Neural cell (in vitro differentiated cells): Measurements from ENCODE around the gene NCKAP5L. TPM values are rescaled to one million over a fixed set of nuclear protein-coding genes. Genes with fewer than 3 reads are reported as not detected.
"Not testable (repeated sequence)": the region's sequence is repeated elsewhere in the genome, so short reads cannot be mapped to it uniquely, and the experiment has no call there.

ENCODE experiments used
- H2AFZ ChIP-seq: fragments of 200-600, 300-800 bp; sonication (generic), shearing (Covaris generic); 2 replicates; pipeline ENCODE4 v1.6.0; 2014; ENCODE audit warnings: low read depth, mild to moderate bottlenecking, antibody characterized with exemption, low read length, moderate library complexity
- H3F3A ChIP-seq: fragments of 200-600 bp; shearing (Covaris generic); 2 replicates; pipeline ENCODE4 v1.6.1; 2016; ENCODE audit warnings: mild to moderate bottlenecking, moderate library complexity, mixed read lengths, antibody characterized with exemption, low read length; ENCODE audit not compliant: insufficient read depth, poor library complexity, severe bottlenecking
- H3K27ac ChIP-seq: fragments of 200-600, 300-800 bp; sonication (generic), shearing (Covaris generic); 2 replicates; pipeline ENCODE4 v1.5.1; 2014; ENCODE audit warnings: mild to moderate bottlenecking, low read length, moderate library complexity
- H3K27me3 ChIP-seq: fragments of 300-800, 200-600 bp; sonication (generic), shearing (Covaris generic); 2 replicates; pipeline ENCODE4 v1.6.0; 2014; ENCODE audit warnings: mild to moderate bottlenecking, low read depth, low read length, moderate library complexity; ENCODE audit not compliant: insufficient read depth
- H3K36me3 ChIP-seq: fragments of 300-800, 200-600 bp; sonication (generic), shearing (Covaris generic); 2 replicates; pipeline ENCODE4 v1.5.1; 2014; ENCODE audit warnings: mild to moderate bottlenecking, antibody characterized with exemption, low read length, moderate library complexity; ENCODE audit not compliant: insufficient read depth
- H3K4me2 ChIP-seq: fragments of 300-800, 200-600 bp; sonication (generic), shearing (Covaris generic); 2 replicates; pipeline ENCODE4 v1.6.0; 2014; ENCODE audit warnings: mild to moderate bottlenecking, low read length
- H3K4me3 ChIP-seq: fragments of 300-800, 200-600 bp; sonication (generic), shearing (Covaris generic); 2 replicates; pipeline ENCODE4 v1.5.1; 2014; ENCODE audit warnings: mild to moderate bottlenecking, low read length, moderate library complexity
- H3K79me2 ChIP-seq: fragments of 200-600 bp; shearing (Covaris generic); replicated peaks from 2 replicates; pipeline ENCODE4 v1.6.0; 2014; ENCODE audit warnings: mild to moderate bottlenecking, low read length, moderate library complexity; ENCODE audit not compliant: insufficient read depth
- H3K9ac ChIP-seq: fragments of 300-800, 200-600 bp; sonication (generic), shearing (Covaris generic); 2 replicates; pipeline ENCODE4 v1.6.1; 2016; ENCODE audit warnings: mild to moderate bottlenecking, low read length, mixed read lengths
- H3K9me2 ChIP-seq: fragments of 200-600 bp; shearing (Covaris generic); 2 replicates; pipeline ENCODE4 v1.6.1; 2016; ENCODE audit warnings: mild to moderate bottlenecking, low read length, mixed read lengths; ENCODE audit not compliant: insufficient read depth
- H3K9me3 ChIP-seq: fragments of 200-600, 300-800 bp; sonication (generic), shearing (Covaris generic); 2 replicates; pipeline ENCODE4 v1.6.1; 2016; ENCODE audit warnings: mild to moderate bottlenecking, mixed run types, low read length, moderate library complexity, mixed read lengths
- H4K20me1 ChIP-seq: fragments of 200-600 bp; shearing (Covaris generic); 2 replicates; pipeline ENCODE4 v1.6.1; 2016; ENCODE audit warnings: mild to moderate bottlenecking, mixed run types; ENCODE audit not compliant: insufficient read depth
- CTCF ChIP-seq: fragments of 450-650 bp; IDR thresholded peaks from 2 replicates; pipeline ENCODE4 v1.5.1; 2014; ENCODE audit warnings: antibody characterized with exemption, mild to moderate bottlenecking, moderate library complexity; ENCODE audit not compliant: poor library complexity, severe bottlenecking
- EP300 ChIP-seq: fragments of 450-650 bp; conservative IDR thresholded peaks from 2 replicates; pipeline ENCODE4 v1.6.1; 2014; ENCODE audit warnings: antibody characterized with exemption, mild to moderate bottlenecking, moderate library complexity; ENCODE audit not compliant: poor library complexity, severe bottlenecking
- EZH2 ChIP-seq: fragments of 200-600, 300-800 bp; shearing (Covaris generic), sonication (generic); IDR thresholded peaks from 2 replicates; pipeline ENCODE4 v1.6.1; 2014; ENCODE audit warnings: antibody characterized with exemption, low read length, borderline replicate concordance, mild to moderate bottlenecking; ENCODE audit not compliant: insufficient read depth, poor library complexity, severe bottlenecking
- MXI1 ChIP-seq: fragments of 450-650 bp; conservative IDR thresholded peaks from 2 replicates; pipeline ENCODE4 v1.6.1; 2014; ENCODE audit warnings: antibody characterized with exemption, mild to moderate bottlenecking; ENCODE audit not compliant: poor library complexity, severe bottlenecking
- POLR2AphosphoS5 ChIP-seq: IDR thresholded peaks from 2 replicates; pipeline ENCODE4 v1.6.1; 2012
- RAD21 ChIP-seq: fragments of 450-650 bp; conservative IDR thresholded peaks from 2 replicates; pipeline ENCODE4 v1.6.1; 2014; ENCODE audit warnings: antibody characterized with exemption, mild to moderate bottlenecking, moderate library complexity
- REST ChIP-seq: IDR thresholded peaks from 2 replicates; pipeline ENCODE4 v1.6.1; 2012; ENCODE audit warnings: borderline replicate concordance
- SMC3 ChIP-seq: fragments of 450-650 bp; conservative IDR thresholded peaks from 2 replicates; pipeline ENCODE4 v1.6.1; 2014; ENCODE audit warnings: antibody characterized with exemption, mild to moderate bottlenecking, moderate library complexity; ENCODE audit not compliant: poor library complexity
- TAF1 ChIP-seq: IDR thresholded peaks from 2 replicates; pipeline ENCODE4 v1.6.1; 2012; ENCODE audit warnings: low read depth
- polyA plus RNA-seq: library from polyadenylated mRNA; depleted of rRNA; stranded (reverse); fragments of >200 nt; gene quantifications from 2 replicates; pipeline ENCODE4 v1.2.3, GENCODE V29; 2014

NCKAP5L gene
- polyA plus RNA-seq, 1 donor from 2014 or later = 6.2 TPM

- Histone ChIP-seq H3K27me3 (no peaks in the 10 kb centered on the region), H3K4me3 (no peak overlapping the region), H3K27ac (no peak overlapping the region), H3K79me2 (no peaks in the 10 kb centered on the region), H3K36me3 (no peaks in the 10 kb centered on the region), H3K9me2 (no peaks in the 10 kb centered on the region), H3K4me2 (no peak overlapping the region), H4K20me1 (no peaks in the 10 kb centered on the region), H2AFZ (no peak overlapping the region), H3K9ac (no peak overlapping the region), H3K9me3 (no peaks in the 10 kb centered on the region), H3F3A (no peaks in the 10 kb centered on the region)
- TF ChIP-seq EP300 (no peak), MXI1 (no peak), RAD21 (no peak), SMC3 (no peak), CTCF (no peak), TAF1 (no peak), POLR2AphosphoS5 (no peak), EZH2 (no peak), REST (no peak)
These were observed 44.1 kb downstream of the NCKAP5L start for GRCh38 chr12:49783917-49784676.

GRCh38 chr12:49780914-49781313 lies 47.3 kb downstream of the NCKAP5L start:
- not testable (repeated sequence) for H3K36me3 ChIP-seq, H3K9me2 ChIP-seq, H3K9me3 ChIP-seq, H2AFZ ChIP-seq, H3K4me3 ChIP-seq, H3K79me2 ChIP-seq, H3K9ac ChIP-seq, H3F3A ChIP-seq, H4K20me1 ChIP-seq, H3K27ac ChIP-seq, H3K4me2 ChIP-seq, H3K27me3 ChIP-seq

- Histone ChIP-seq H3K9me3 (no peaks in the 10 kb centered on the region), H3F3A (no peaks in the 10 kb centered on the region), H3K27me3 (no peaks in the 10 kb centered on the region), H3K9ac (no peak overlapping the region), H4K20me1 (no peaks in the 10 kb centered on the region), H3K36me3 (no peaks in the 10 kb centered on the region), H3K79me2 (no peaks in the 10 kb centered on the region), H3K9me2 (no peaks in the 10 kb centered on the region), H2AFZ (no peak overlapping the region), H3K4me2 (no peak overlapping the region), H3K4me3 (no peak overlapping the region), H3K27ac (no peak overlapping the region)
- TF ChIP-seq REST (no peak), TAF1 (no peak), RAD21 (no peak), SMC3 (no peak), CTCF (no peak), MXI1 (no peak), EZH2 (no peak), EP300 (no peak), POLR2AphosphoS5 (no peak)
These were observed 48.6 kb downstream of the NCKAP5L start for GRCh38 chr12:49779581-49779980.
